ENCODE data around the gene OSTC. TPM values are rescaled to one million over a fixed set of nuclear protein-coding genes. Genes with fewer than 3 reads are reported as not detected.

OSTC gene
- total and polyA plus RNA-seq, 2 experiments from 2014 or later = 319 to 637 TPM

- peak overlapping the region; percentile 51 for H3K9ac ChIP-seq
Measured at GRCh38 chr4:108624263-108625056, 25.9 kb upstream of the OSTC start.

GRCh38 chr4:108626056-108626455, 24.3 kb upstream of the OSTC start:
- peaks cover 92% of the 10 kb centered on the region for H3K36me3 ChIP-seq (ENCODE audit: low read depth)
- WGBS, 2 experiments (ENCODE audit: low coverage in 1 of 2, low lambda C conversion rate in 2 of 2, missing lambda C conversion rate in 2 of 2) = 100% methylated on average over 1 of the region's 1 CpG
- TF ChIP-seq EZH2 (IDR thresholded peaks at IDR 0.05; ENCODE audit: insufficient read depth, poor library complexity, severe bottlenecking) = no peak
- no peak for TF ChIP-seq EZH2phosphoT487 (IDR thresholded peaks at IDR 0.05; ENCODE audit: insufficient read depth, low read depth)
- no peaks in the 10 kb centered on the region for H3K27me3 ChIP-seq (replicated peaks; ENCODE audit: insufficient read depth)
- no peaks in the 10 kb centered on the region for H3K9me3 ChIP-seq (ENCODE audit: low read depth)
- no peak for DNase-seq
- H2AFZ ChIP-seq = no peak overlapping the region
- peaks cover 76% of the 10 kb centered on the region for H3F3A ChIP-seq (ENCODE audit: insufficient read depth)
- in situ Hi-C loops (cut with MboI) = no loop called here
- no peaks in the 10 kb centered on the region for H3K9me2 ChIP-seq (ENCODE audit: insufficient read depth)
- peaks cover 70% of the 10 kb centered on the region for H3K79me2 ChIP-seq (ENCODE audit: insufficient read depth)
- no peak overlapping the region for H3K4me3 ChIP-seq
- H3K4me2 ChIP-seq (ENCODE audit: unreplicated experiment) = no peak overlapping the region
- H3K4me1 ChIP-seq (ENCODE audit: insufficient read depth) = peaks cover 48% of the 10 kb centered on the region
- H4K20me1 ChIP-seq (ENCODE audit: insufficient read depth) = no peaks in the 10 kb centered on the region; the same call in 1 of the 2 replicates
- no peak overlapping the region for H3K27ac ChIP-seq
- no peak overlapping the region for H3K9ac ChIP-seq

More at GRCh38 chr4:108624263-108625056, 25.9 kb upstream of the OSTC start:
- H3K36me3 ChIP-seq (ENCODE audit: low read depth) = peaks cover 76% of the 10 kb centered on the region
- peaks cover 76% of the 10 kb centered on the region for H3K79me2 ChIP-seq (ENCODE audit: insufficient read depth)
- no peak for DNase-seq
- H3K4me2 ChIP-seq (ENCODE audit: unreplicated experiment) = peak overlapping the region; percentile 45
- in situ Hi-C loops (cut with MboI) = no loop called here
- H3K9me3 ChIP-seq (ENCODE audit: low read depth) = no peaks in the 10 kb centered on the region
- no peaks in the 10 kb centered on the region; the same call in 1 of the 2 replicates for H4K20me1 ChIP-seq (ENCODE audit: insufficient read depth)
- TF ChIP-seq EZH2 (IDR thresholded peaks at IDR 0.05; ENCODE audit: insufficient read depth, poor library complexity, severe bottlenecking) (no peak), EZH2phosphoT487 (IDR thresholded peaks at IDR 0.05; ENCODE audit: insufficient read depth, low read depth) (no peak)
- H3F3A ChIP-seq (ENCODE audit: insufficient read depth) = peaks cover 61% of the 10 kb centered on the region
- peaks cover 53% of the 10 kb centered on the region for H3K4me1 ChIP-seq (ENCODE audit: insufficient read depth)
- no peaks in the 10 kb centered on the region for H3K9me2 ChIP-seq (ENCODE audit: insufficient read depth)
- WGBS, 2 experiments (ENCODE audit: low coverage in 1 of 2, low lambda C conversion rate in 2 of 2, missing lambda C conversion rate in 2 of 2) = 76 to 77% methylated on average over 2 of the region's 2 CpGs
- H3K27me3 ChIP-seq (replicated peaks; ENCODE audit: insufficient read depth) = no peaks in the 10 kb centered on the region
- H2AFZ ChIP-seq = no peak overlapping the region
- peak overlapping the region; percentile 18; the same call in 1 of the 2 replicates for H3K4me3 ChIP-seq
- no peak overlapping the region for H3K27ac ChIP-seq

- no peak overlapping the region for H3K4me3 ChIP-seq
- H3K4me1 ChIP-seq (ENCODE audit: insufficient read depth) = peaks cover 28% of the 10 kb centered on the region
- H3K9me3 ChIP-seq (ENCODE audit: low read depth) = no peaks in the 10 kb centered on the region
- 0 out of 2 replicates have a peak overlapping the region, but pooled peaks have one; percentile 10 for H3K9ac ChIP-seq
- DNase-seq = peak; percentile 30
- peaks cover 84% of the 10 kb centered on the region for H3F3A ChIP-seq (ENCODE audit: insufficient read depth)
- peaks cover 91% of the 10 kb centered on the region for H3K36me3 ChIP-seq (ENCODE audit: low read depth)
- no peaks in the 10 kb centered on the region for H3K27me3 ChIP-seq (replicated peaks; ENCODE audit: insufficient read depth)
- peak overlapping the region; percentile 32 for H3K4me2 ChIP-seq (ENCODE audit: unreplicated experiment)
- no peak for TF ChIP-seq EZH2 (IDR thresholded peaks at IDR 0.05; ENCODE audit: insufficient read depth, poor library complexity, severe bottlenecking)
- TF ChIP-seq EZH2phosphoT487 (IDR thresholded peaks at IDR 0.05; ENCODE audit: insufficient read depth, low read depth) = no peak
- no peaks in the 10 kb centered on the region; the same call in 1 of the 2 replicates for H4K20me1 ChIP-seq (ENCODE audit: insufficient read depth)
- peaks cover 46% of the 10 kb centered on the region for H3K79me2 ChIP-seq (ENCODE audit: insufficient read depth)
- H2AFZ ChIP-seq = no peak overlapping the region
- in situ Hi-C loops (cut with MboI) = no loop called here
- no peaks in the 10 kb centered on the region for H3K9me2 ChIP-seq (ENCODE audit: insufficient read depth)
- 0 out of 2 replicates have a peak overlapping the region, but pooled peaks have one; percentile 19 for H3K27ac ChIP-seq
Measured at GRCh38 chr4:108628411-108628810, 22.0 kb upstream of the OSTC start.

GRCh38 chr4:108635070-108635655, 15.2 kb upstream of the OSTC start:
- H3K36me3 ChIP-seq (ENCODE audit: low read depth) = peaks cover 36% of the 10 kb centered on the region
- H3K27ac ChIP-seq = peak overlapping the region; percentile 39
- no peak overlapping the region for H3K9ac ChIP-seq
- peaks cover 28% of the 10 kb centered on the region for H3K4me1 ChIP-seq (ENCODE audit: insufficient read depth)
- H3K79me2 ChIP-seq (ENCODE audit: insufficient read depth) = no peaks in the 10 kb centered on the region
- H4K20me1 ChIP-seq (ENCODE audit: insufficient read depth) = no peaks in the 10 kb centered on the region
- peaks cover 63% of the 10 kb centered on the region for H3F3A ChIP-seq (ENCODE audit: insufficient read depth)
- H3K9me2 ChIP-seq (ENCODE audit: insufficient read depth) = no peaks in the 10 kb centered on the region
- no peak overlapping the region for H2AFZ ChIP-seq
- TF ChIP-seq EZH2phosphoT487 (IDR thresholded peaks at IDR 0.05; ENCODE audit: insufficient read depth, low read depth) = no peak
- TF ChIP-seq EZH2 (IDR thresholded peaks at IDR 0.05; ENCODE audit: insufficient read depth, poor library complexity, severe bottlenecking) = no peak
- in situ Hi-C loops (cut with MboI) = no loop called here
- no peak overlapping the region for H3K4me3 ChIP-seq
- H3K9me3 ChIP-seq (ENCODE audit: low read depth) = no peaks in the 10 kb centered on the region
- DNase-seq = peak; percentile 76
- peak overlapping the region; percentile 29 for H3K4me2 ChIP-seq (ENCODE audit: unreplicated experiment)
- WGBS, 2 experiments (ENCODE audit: low coverage in 1 of 2, low lambda C conversion rate in 2 of 2, missing lambda C conversion rate in 2 of 2) = 62 to 65% methylated on average over 8 of the region's 8 CpGs
- no peaks in the 10 kb centered on the region for H3K27me3 ChIP-seq (replicated peaks; ENCODE audit: insufficient read depth)

Measured in GM23248 (cell line).